ENCODE data around the gene LDB2.

DNA sequence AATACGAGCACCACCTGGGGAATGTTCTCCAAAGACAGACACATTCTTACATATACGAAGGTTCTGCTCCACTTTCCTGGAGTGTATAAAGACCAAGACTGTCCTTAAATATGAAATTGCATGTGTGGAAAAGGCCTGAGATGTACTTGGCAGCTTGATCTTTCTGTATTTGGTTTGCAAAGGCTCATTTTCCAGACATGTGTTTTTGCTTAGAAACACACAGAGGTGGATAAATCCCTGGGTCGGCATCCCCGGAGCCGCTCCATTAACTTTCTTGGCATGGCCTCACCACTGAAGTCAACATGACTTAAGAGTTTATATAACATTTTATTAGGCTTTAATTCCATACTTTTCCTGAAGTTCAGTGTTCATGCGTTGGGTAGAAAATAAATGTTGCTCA, 239.4 kb downstream of the LDB2 start:
- TF ChIP-seq, protein P1, sequence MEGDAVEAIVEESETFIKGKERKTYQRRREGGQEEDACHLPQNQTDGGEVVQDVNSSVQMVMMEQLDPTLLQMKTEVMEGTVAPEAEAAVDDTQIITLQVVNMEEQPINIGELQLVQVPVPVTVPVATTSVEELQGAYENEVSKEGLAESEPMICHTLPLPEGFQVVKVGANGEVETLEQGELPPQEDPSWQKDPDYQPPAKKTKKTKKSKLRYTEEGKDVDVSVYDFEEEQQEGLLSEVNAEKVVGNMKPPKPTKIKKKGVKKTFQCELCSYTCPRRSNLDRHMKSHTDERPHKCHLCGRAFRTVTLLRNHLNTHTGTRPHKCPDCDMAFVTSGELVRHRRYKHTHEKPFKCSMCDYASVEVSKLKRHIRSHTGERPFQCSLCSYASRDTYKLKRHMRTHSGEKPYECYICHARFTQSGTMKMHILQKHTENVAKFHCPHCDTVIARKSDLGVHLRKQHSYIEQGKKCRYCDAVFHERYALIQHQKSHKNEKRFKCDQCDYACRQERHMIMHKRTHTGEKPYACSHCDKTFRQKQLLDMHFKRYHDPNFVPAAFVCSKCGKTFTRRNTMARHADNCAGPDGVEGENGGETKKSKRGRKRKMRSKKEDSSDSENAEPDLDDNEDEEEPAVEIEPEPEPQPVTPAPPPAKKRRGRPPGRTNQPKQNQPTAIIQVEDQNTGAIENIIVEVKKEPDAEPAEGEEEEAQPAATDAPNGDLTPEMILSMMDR (IDR thresholded peaks at IDR 0.05): no peak
- no peak for TF ChIP-seq POLR2A (IDR thresholded peaks at IDR 0.05)

Measured in heart left ventricle (tissue), 13 donors.